Measurements from ENCODE around the gene CLPX.
A peak's percentile ranks its signal among the peaks of the same experiment; 100 is the strongest.
"Not testable (repeated sequence)": the region's sequence is repeated elsewhere in the genome, so short reads cannot be mapped to it uniquely, and the experiment has no call there.

Gene CLPX

DNA sequence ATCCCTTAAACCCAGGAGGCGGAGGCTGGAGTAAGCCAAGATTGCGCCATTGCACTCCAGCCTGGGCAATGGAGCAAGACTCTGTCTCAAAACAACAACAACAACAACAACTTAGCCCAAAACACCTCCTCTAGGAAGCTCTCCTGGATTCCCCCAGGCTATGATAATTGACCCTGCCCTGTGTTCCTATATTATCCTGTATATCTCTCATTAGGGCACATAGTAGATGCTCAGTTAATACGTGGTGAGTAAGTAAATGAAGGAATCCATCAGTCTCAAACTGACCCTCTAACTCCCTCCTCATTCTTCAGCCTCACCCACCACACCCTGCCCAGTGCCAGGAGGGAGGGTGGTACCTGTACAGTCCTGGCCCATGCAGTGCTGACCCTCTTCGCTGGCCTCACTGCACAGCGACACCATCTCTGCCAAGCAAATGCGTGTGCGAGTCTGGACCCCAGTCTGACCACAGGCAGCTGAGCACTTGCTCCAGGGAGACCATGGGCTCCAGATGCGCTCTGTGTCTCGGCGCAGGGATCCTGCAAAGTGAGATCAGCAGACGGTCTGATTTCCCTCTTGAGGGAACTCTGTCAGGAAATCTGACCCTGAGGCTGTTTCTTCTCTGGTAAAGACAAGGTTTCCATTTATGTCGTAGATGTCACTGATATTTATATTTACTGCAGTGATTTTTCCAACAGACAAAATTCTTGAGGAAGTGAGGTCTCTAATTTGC lies 20.0 kb upstream of the CLPX start:
- DNase-seq, result no peak

DNA sequence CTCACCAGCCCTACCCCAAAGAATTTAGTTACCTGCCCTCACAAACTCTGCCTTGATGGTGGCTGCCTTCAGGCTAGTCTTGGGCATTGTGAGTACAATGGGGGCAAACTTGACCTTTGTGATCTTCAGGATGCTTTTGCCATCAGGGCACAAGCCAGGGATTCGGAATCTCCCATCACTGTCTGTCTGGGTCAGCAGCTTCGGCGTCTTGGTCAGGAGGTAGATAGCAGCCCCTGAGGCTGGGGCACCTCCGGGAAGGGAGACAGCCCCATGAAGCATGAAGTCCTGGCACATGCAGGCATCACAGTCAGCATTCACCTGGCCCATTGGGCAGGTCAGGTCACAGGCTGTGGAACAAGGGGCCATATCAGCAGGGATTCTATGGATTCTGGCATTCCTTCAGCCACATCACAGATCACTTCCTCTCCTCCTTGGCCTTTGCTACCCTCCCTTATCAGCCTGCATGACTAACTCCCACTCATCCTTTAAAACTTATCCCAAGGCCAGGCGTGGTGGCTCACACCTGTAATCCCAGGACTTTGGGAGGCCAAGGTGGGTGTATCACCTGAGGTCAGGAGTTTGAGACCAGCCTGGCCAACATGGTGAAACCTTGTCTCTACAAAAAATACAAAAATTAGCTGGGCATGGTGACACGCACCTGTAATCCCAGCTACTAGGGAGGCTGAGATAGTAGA lies 19.2 kb upstream of the CLPX start:
- DNase-seq, result no peak

DNA sequence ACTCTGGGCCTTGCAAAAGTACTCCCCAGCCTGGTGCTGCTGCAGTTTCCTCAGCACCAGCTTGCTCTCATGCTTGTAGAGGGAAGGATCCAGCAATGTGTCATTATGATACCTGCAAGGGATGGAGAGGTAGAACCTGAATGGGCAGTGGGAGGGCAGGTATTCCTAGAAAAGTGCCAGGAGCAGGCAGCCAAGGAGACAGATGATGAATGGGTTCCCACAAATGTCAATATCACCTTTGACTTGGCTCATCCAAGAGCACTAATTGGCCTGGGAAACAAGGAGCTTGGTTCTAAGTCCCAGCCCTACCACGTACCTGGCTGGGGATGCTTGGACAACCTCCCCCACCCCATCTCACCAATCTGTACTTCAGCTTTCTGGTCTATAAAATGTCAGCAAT lies 16.8 kb upstream of the CLPX start:
- DNase-seq, result no peak

DNA sequence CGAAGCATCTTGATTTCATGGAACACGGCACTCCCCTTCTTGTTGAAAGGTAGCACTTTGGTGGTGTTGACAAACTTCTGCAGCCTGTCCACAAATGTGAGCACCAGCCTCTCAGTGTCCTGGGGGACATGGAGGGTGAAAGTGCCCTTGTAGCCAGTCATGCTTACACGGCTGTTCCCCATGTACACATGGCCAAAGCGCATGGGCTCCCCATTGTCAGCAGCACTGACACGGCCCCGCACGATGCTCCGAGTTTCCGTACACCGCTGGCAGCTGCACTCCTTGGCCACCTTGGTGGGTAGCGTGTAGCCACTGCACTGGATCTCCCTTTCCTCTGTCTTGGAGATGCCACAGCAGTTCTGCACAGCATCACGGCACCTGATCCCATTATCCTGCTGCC lies 13.4 kb upstream of the CLPX start:
- DNase-seq, result no peak

DNA sequence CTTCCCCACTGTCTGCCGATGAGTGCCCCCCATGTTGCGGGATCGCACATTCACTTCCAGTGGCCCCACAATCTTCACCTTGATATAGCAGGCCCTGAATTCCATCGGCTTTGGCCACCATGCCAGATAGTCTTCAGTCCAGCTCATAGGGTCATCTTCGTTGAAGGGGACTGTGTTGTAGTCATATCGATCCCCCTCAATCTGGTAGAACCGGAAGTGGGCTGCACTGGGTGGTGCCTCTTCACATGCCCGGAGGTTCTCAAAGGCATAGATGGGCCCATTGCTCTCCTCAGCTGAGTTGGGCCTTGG lies 12.1 kb upstream of the CLPX start:
- DNase-seq, result no peak

DNA sequence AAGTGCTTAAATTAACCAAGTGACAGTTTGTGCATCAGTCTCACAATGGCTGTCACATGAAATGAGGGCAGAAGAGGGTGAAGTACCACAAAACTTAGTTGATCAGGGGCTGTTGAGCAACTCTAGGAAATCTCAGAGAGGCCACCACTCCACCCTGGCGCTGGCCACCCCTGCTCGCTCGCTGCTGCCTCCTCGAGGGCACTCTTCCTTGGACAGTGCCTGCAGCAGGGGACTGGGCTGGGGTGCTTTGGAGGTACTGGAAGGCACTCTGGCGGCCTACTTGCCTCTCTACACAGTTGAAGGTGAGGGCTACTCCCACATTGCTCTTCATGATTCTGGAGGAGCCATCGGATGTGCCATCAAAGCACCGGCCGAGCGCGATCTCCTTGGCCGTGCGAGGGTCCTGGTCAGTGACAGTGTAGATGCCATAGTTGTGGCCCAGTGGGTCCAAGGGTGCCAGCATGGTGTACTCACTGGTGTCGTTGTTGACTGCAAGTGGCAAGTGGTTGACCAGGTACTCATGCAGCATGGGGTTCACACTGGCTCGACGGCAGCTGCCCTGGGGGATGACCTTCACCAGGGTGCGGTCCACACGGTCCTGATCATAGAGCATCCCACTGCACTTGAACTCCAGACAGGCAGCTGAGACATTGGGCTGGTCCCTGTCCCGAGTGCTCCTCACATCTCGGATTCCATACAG lies 11.6 kb upstream of the CLPX start:
- no peak for DNase-seq

DNA sequence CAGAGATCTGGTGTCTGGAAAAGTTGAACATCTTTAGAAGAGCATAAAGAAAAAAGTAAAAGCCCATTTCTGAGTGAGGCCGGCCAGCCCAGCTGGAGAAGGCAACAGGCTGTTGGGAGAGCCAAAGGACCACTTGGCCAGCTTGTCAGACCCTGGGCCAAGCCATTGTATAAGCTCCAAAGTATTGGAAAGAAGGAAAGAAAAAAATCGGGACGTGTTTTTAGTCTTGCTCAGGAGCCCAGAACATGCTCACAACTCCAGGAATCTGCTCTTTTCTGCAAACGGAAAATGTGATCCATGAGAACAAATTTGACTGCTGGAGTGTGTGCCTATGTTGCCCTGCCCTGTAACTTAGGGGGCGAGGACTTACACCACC lies 10.4 kb upstream of the CLPX start:
- no peak for DNase-seq

DNA sequence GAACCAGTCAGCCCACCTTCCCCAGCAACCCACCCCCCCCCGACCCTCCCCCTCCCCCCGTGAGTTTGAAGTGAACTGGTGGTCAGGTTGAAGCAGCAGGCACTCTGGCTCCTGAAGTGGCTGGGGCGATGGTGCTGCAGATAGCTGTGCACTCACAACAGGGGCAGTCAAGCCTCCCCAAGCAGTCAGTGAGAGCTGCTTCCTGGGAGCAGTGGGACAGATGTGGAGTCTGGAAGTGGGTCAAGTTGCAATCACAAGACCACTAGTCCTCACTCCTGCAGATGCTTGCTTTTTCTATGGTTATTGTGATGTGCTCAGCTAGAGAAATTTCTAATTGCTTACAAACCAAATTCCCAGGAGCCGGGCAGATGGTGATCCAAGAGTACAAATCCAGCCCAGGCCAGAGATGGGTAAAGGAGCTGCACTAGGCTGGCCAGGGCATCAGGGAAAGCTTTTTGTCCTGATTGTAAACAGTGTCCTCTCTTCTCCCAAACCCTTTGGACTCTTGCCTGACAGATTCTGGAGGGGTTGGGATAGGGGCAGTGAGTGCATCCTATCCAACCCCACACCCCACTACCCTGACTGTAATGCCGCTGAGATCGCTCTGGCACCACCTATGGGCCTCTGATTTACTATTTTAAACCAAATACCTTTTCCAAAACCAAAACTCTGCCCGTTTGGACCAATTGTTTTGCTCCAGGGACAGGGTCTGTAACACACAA lies 9.8 kb upstream of the CLPX start:
- DNase-seq, result no peak

DNA sequence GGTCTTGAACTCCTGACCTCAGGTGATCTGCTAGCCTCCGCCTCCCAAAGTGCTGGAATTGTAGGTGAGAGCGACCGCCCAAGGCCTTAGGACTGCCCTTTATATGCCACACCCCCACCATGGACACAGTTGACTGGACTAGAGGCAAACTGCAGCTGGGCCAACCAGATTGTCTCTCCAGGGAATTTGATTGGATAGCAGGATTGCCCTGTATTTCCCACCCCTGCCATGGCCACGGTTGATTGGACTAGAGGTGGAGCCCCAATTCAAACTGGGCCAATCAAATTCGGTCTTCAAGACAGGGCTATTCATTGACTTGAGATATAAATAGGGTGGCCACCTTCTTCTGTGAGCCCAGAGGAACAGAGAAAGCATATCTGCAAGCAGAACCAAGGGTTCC lies 6.9 kb upstream of the CLPX start:
- DNase-seq, result no peak

DNA sequence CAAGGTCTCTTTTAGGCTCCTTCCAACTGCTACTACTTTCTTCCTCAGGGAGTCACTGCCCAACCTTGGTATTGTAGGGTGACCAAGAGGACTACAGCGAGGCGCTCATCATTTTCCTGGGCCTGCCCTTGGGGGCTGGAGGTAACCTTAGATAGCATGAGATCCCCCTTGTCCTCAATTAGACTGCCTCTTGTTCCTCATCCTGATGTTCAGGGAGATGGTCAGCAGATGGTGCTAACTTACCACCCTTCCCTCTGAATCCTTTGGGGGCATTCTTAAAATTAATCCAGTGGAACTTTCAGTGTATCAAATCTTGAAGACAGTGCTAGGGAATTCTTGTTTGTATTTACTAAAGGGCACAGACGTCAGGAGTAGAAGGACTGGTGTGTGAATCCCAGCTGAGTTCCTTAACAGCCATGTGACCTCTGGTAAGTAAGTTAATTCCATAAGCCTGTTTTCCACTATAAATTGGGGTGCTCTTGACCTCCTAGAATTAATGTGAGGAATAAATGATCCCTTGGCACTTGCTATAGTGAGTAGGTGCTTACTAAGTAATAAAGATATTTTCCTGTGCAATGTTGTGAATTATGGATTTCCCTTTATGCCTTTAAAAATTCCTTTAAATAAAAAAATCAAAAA lies 4.1 kb upstream of the CLPX start:
- peak; percentile 40 for DNase-seq

DNA sequence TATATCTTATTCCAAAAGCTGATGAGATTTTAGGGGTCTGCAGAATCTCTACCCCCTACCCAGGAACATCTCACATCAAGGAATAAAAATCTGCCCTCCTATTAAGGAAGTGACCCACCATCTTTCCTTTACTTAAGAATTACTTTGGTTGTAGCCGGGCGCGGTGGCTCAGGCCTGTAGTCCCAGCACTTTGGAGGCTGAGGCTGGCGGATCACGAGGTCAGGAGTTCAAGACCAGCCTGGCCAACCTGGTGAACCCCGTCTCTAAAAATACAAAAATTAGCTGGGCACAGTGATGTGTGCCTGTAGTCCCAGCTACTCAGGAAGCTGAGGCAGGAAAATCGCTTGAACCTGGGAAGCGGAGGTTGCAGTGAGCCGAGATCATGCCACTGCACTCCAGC lies 3.3 kb upstream of the CLPX start:
- DNase-seq, result not testable (repeated sequence)

DNA sequence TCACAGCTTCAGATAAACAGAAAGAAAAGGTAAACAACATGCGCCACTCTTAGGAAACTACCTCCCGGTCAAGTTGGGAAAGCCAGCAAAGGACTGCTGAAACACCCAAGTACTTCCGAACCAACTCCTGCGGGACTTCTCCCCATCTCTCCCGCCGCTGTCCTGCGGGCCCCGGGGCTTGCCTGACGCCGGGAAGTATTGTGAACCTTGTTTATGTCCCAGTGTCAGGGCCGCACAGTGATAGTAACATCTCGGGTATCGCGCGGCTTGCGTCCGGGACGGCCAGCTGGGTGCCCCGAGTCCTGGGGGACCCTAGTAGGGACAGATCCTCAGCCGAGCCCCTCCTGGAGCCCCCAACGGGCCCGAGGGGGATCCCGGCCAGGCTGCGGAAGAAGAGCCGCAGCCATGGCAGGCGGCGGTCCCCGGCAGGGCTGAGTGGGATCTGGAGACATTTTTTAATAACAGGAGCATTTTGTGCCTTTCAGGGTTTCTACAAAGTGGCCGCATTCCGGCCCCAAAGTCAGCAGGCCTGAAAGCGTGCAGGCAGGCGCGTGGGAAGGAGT lies 756 bp downstream of the CLPX start:
- DNase-seq, result peak; percentile 59

DNA sequence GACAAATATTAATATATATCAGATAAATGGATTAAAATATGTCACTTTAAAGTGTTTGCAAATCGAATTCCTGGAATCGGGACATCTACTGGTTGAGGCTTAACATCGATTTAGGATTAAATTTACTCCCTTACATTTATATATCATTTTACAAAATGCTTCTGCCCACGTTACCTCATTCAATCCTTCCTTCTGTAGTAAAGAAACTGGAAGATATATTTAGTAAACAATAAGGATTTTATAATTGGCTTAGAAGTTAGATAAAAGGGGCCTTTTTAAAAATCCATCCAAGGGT lies 1.3 kb downstream of the CLPX start:
- DNase-seq, result no peak

DNA sequence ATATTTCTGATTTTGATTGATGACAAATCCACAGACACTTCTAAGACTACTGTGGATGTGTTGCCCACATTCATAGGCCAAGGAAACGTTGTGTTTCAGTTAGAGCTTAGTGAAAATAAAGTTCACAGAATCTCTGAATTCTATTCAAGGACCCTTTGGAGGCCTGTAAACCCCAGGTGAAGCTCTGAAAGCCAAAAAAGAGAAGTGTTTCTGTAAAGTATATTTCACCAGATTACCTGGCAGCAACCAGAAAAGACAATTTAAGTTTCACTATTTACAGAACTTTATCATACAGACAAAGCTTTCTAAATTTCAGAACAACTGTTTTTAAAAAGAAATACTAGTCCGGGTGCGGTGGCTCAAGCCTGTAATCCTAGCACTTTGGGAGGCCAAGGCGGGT lies 2.6 kb downstream of the CLPX start:
- no peak for DNase-seq

DNA sequence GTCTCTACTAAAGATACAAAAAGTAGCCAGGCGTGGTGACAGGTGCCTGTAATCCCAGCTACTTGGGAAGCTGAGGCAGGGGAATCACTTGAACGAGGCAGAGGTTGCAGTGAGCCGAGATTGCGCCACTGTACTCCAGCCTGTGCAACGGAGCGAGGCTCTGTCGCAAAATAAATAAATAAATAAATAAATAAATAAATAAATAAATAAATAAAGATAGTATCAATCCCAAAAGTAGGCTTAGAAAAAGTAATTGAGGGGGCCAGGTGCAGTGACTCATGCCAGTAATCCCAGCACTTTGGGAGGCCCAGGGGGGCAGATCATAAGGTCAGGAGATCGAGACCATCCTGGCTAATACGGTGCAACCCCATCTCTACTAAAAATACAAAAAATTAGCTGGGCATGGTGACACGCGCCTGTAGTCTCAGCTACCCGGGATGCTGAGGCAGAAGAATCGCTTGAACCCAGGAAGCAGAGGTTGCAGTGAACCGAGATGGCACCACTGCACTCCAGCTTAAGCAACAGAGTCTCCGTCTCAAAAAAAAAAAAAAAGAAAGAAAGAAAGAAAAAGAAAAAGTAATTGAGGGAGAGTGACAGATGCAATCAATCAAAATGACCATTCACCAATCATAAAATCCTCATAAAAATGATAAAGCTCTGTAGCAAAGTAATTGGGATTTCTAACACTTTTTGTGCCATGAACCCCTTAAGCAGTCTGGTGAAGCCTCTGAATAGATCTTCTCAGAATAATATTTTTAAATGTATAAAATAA lies 3.4 kb downstream of the CLPX start:
- DNase-seq, result not testable (repeated sequence)

DNA sequence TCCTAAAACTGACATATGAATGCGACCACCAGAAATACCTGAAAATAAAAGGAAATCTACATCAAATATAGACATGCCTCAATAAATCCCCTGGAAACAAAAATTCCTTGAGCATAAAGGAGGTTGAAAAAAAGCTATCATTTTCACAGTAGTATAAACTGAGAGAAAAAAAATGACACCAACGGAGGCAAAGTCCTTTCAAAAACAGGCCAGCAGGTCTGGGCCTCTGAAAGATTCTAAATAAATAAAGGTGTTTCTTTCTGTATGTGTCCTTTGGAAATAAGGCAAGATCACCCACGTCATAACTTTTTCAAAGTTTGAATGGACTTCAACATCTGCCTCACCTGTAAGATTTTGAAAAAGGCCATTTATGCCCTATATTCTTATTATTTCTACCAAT lies 5.0 kb downstream of the CLPX start:
- DNase-seq, result no peak

DNA sequence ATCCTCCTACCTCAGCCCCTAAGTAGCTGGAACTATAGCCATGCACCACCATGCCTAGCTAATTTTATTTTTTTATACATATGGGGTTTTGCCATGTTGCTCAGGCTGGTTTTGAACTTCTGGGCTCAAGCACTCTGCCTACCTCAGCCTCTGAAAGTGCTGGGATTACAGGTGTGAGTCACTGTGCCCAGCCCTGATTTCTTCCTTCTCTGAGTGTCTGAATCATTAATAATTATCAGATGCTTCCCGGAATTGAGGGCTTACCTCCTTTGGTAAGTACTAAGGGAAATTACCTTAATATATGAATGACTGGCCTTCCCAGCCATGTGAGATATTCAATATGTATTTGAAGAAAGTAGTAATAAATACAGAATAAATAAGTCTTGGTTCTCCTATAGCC lies 7.2 kb downstream of the CLPX start:
- DNase-seq, result no peak

DNA sequence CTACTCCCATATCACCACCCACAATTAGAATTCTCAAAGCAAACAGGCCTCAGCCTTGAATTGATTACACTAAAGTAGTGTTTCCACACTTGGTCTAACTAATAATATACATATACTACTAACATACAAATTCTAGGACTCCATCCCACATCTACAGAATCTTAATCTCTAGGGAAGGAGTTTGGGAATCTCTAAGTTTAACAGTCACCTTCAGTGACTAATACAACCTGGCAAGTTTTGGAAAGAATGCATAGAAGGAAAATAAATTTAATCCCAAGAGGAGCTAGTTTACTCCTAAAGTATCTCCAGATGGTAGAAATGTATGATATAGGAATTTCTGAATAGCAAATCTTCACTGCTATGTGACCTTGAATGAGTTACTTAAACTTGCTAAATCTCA lies 9.1 kb downstream of the CLPX start:
- DNase-seq, result no peak

DNA sequence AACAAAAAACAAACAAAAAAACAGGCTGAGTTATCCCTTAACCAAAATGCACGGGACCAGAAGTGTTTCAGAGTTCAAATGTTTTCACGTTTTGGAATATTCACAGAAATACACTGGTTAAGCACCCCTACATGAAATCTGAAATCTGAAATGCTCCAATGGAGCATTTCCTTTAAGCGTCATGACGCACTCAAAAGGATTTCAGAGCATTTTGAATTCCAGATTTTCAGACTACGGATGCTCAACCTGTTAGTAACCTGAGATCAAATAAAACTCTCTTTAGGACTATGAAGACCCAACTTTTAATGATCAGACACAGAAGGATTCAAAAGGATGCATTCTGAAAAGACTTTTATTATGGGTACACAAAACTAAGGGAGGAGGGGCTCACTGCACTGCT lies 9.6 kb downstream of the CLPX start:
- DNase-seq, result no peak

DNA sequence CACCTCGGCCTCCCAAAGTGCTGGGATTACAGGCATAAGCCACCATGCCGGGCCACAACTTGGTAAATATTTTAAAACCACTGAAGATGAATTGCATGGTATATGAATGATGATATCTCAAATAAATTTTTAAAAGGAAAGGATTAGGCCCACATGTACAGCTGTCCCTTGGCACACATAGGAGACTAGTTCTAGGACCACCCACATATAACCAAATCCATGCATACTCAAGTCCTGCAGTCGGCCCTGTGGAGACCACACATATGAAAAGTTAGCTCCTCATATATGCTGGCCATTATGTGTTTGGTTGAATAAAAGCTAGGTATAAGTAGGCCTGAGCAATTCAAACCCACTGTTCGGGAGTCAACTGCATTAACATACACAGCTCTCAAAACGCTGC lies 10.6 kb downstream of the CLPX start:
- no peak for DNase-seq

DNA sequence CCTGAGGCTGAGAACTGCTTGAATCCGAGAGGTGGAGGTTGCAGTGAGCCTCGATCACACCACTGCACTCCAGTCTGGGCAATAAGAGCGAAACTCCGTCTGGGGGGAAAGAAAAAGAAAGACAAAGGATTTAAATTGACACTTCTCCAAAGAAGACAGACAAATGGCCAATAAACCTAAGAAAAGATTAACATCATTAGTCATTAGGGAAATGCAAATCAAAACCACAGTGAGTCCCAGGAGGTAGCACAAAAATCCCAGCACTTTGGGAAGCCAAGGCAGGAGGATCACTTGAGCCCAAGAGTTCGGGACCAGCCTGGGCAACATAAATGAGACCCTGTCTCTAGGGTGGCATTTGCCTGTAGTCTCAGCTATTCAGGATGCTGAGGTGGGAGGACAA lies 12.6 kb downstream of the CLPX start:
- DNase-seq, result no peak

DNA sequence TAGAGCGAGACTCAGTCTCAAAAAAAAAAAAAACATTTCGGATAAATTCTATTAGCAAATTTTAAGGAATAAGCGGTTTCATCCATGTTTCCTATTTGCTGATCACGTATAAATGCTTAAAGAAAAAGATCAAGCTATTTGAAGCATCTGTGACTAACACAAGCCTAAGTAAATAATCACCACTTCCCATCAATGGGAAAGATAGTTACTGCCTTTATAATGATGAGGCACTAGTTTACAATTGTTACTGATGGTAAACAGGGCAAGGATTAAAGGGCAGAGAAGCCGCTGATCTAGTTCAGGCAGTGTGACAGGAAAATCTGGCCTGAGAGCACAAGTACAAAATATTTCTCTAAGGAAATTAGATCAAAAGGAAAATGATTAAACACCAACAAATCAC lies 13.7 kb downstream of the CLPX start:
- no peak for DNase-seq

DNA sequence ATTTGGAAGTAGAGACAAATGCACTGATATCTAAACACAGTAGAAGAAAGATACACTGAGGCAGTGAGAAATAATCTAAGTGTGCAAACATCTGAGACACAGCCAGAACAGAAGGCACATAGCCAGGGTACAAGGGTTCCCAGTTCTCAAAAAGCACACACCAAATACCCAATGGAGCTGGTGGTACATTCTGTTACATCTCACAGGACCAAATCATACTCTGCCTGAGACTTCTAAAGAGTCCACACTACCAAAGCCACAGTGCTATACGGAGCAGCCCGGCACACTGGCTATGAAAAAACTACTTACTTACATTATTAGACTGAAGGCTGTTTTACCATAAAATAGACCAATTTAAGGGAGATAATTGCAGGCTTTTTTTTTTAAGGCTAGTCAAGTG lies 19.3 kb downstream of the CLPX start:
- no peak for DNase-seq
